HepG2 (cell line): ENCODE measurements around the gene ACO1. TPM values are rescaled to one million over a fixed set of nuclear protein-coding genes. Genes with fewer than 3 reads are reported as not detected.

Experiments used
- HMG20A ChIP-seq: IDR thresholded peaks from 2 replicates; pipeline ENCODE4 v1.6.1; 2016; ENCODE audit warnings: borderline replicate concordance
- SCMH1 ChIP-seq: sonication (generic); formaldehyde crosslinking; IDR thresholded peaks from 2 replicates; pipeline ENCODE4 v1.9.0; 2021; ENCODE audit warnings: missing genetic modification reagents, mild to moderate bottlenecking, borderline replicate concordance
- SETDB1 ChIP-seq: sonication (generic); formaldehyde crosslinking; IDR thresholded peaks from 2 replicates; pipeline ENCODE4 v1.5.1; 2020; ENCODE audit warnings: missing genetic modification reagents, mild to moderate bottlenecking, borderline replicate concordance
- ZKSCAN1 ChIP-seq: fragments of 150-350 bp; IDR thresholded peaks from 2 replicates; pipeline ENCODE4 v1.6.1; 2014; ENCODE audit warnings: low read length
- polyA plus RNA-seq, 8 experiments: library from polyadenylated mRNA; depleted of rRNA in 3 of 8; stranded (reverse) in 7 of 8; unstranded in 1 of 8; fragments of >200 nt; fragmentation: Illumina TruSeq in 4 of 8; extraction: Trizol in 4 of 8; gene quantifications; 2 replicates each; pipeline versions ENCODE4 v1.2.1 to v1.2.3, GENCODE V29; 2011 to 2016; ENCODE audit warnings: low read depth in 4 of 8, missing spikeins in 1 of 8, mixed read lengths in 1 of 8; ENCODE audit not compliant: insufficient read depth in 1 of 8
- total RNA-seq, 5 experiments: library from RNA; depleted of rRNA; stranded (reverse); fragments of >200 nt; fragmentation: Illumina TruSeq; extraction: Trizol; gene quantifications; 2 replicates each; pipeline ENCODE4 v1.2.3, GENCODE V29; 2016; ENCODE audit warnings: low read depth in 1 of 5
- TF ChIP-seq, protein P1 (sequence below): sonication (generic); formaldehyde crosslinking; IDR thresholded peaks from 2 replicates; pipeline ENCODE4 v1.4.0; 2020; ENCODE audit warnings: mild to moderate bottlenecking, missing genetic modification reagents
- TF ChIP-seq, protein P2 (sequence below): sonication (generic); formaldehyde crosslinking; IDR thresholded peaks from 2 replicates; pipeline ENCODE4 v1.5.0; 2020; ENCODE audit warnings: missing genetic modification reagents

Gene ACO1
- total and polyA plus RNA-seq, 2 of the 13 experiments (the other 11 are each of a cell fraction or from before 2014, with no cell fraction given), result 20.1 to 48.2 TPM

DNA sequence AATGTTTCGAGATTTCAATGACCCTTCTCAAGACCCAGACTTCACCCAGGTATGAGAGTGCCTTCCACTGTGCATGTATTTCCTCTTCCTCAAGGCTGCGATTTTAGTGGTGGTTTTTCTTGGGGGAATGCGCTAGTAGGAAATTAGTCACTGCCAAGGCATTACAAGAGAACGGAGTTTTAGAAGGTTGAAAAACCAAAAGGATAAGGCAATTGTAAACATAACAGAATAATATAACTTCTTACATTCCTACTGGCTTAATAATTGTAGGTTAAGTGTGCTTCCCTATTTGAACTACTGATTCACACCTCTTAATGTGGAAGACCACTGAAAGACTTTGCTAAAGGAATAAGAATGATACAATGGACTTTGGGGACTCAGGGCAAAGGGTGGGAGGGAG, 38.9 kb downstream of the ACO1 start (continued):
- TF ChIP-seq, protein P1, sequence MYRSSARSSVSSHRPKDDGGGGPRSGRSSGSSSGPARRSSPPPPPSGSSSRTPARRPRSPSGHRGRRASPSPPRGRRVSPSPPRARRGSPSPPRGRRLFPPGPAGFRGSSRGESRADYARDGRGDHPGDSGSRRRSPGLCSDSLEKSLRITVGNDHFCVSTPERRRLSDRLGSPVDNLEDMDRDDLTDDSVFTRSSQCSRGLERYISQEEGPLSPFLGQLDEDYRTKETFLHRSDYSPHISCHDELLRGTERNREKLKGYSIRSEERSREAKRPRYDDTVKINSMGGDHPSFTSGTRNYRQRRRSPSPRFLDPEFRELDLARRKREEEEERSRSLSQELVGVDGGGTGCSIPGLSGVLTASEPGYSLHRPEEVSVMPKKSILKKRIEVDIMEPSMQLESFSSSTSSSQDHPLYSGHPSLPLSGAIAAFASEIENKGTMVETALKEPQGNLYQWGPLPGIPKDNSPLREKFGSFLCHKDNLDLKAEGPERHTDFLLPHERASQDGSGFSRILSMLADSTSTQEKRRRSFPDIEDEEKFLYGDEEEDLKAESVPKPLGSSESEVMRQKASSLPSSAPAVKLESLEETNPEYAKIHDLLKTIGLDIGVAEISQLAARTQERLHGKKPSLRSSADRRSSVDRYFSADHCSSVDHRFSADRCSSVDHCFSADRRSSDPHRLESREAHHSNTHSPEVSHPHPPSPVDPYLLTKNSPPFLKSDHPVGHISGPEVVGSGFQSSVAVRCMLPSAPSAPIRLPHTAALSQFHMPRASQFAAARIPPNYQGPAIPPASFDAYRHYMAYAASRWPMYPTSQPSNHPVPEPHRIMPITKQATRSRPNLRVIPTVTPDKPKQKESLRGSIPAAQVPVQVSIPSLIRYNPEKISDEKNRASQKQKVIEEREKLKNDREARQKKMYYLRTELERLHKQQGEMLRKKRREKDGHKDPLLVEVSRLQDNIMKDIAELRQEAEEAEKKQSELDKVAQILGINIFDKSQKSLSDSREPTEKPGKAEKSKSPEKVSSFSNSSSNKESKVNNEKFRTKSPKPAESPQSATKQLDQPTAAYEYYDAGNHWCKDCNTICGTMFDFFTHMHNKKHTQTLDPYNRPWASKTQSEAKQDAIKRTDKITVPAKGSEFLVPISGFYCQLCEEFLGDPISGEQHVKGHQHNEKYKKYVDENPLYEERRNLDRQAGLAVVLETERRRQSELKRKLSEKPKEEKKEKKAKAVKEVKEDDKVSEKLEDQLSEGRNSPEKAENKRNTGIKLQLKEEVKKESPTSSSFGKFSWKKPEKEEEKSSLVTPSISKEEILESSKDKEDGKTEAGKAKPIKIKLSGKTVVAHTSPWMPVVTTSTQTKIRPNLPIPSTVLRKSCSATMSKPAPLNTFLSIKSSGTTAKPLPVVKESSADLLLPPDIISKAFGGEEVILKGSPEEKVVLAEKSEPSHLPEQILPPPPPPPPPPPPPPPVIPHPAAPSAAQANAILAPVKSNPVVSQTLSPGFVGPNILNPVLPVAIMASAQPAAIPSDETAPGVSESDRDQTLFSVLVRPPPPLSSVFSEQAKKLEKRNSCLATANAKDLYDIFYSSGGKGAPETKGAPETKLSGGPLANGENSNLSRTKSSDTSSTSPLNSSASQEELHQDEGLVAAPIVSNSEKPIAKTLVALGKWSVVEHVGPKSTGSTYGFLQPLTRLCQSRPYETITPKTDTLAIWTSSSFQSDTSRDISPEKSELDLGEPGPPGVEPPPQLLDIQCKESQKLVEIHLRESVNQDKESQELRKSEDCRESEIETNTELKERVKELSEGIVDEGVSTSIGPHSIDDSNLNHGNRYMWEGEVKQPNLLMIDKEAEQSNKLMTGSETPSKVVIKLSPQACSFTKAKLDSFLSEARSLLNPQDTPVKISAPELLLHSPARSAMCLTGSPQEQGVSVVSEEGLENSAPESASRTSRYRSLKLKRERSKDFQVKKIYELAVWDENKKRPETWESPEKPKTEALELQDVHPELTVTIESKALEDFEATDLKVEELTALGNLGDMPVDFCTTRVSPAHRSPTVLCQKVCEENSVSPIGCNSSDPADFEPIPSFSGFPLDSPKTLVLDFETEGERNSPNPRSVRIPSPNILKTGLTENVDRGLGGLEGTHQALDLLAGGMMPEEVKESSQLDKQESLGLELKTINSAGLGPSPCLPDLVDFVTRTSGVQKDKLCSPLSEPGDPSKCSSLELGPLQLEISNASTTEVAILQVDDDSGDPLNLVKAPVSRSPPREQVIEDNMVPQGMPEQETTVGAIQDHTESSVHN (CRISPR knock-in tag), result no peak
- no peak for TF ChIP-seq SCMH1 (CRISPR knock-in tag)
- TF ChIP-seq, protein P2, sequence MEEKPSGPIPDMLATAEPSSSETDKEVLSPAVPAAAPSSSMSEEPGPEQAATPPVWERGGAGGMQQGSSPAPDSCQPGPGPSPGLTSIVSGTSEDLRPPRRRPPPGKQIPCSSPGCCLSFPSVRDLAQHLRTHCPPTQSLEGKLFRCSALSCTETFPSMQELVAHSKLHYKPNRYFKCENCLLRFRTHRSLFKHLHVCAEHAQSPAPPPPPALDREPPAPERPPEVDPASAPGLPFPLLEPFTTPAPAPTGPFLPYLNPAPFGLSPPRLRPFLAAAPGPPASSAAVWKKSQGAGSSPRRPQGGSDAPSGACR (CRISPR knock-in tag), result no peak
- no peak for TF ChIP-seq HMG20A
- no peak for TF ChIP-seq ZKSCAN1
- TF ChIP-seq SETDB1, result no peak
